Germinal center (tissue), 1 donor: ENCODE results near the gene PXDC1.
"Not testable (repeated sequence)": the region's sequence is repeated elsewhere in the genome, so short reads cannot be mapped to it uniquely, and the experiment has no call there.

Experiments
- DNase-seq: peaks from one replicate; pipeline ENCODE4 v3.0.0; 2012; ENCODE audit warnings: mixed read lengths, low spot score

Gene PXDC1

DNA sequence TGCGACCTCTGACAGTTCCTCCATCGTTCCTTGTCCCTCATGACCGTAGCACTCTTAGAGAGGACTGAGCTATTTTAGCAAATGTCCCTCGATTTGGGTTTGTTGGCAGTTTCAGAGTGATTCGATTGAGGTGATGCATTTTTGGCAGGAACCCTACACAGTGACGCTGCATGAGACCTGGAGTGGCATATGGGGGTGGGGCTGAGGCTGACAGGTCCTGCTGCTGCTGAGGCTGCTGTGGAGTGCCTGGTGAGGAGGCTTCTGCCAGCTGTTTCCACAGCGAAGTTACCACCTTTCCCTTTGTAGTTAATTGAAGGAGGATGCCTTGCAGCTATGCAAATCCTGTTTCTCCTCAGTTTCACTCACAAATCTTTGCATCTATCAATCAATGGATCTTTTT, 19.8 kb downstream of the PXDC1 start:
- no peak for DNase-seq

DNA sequence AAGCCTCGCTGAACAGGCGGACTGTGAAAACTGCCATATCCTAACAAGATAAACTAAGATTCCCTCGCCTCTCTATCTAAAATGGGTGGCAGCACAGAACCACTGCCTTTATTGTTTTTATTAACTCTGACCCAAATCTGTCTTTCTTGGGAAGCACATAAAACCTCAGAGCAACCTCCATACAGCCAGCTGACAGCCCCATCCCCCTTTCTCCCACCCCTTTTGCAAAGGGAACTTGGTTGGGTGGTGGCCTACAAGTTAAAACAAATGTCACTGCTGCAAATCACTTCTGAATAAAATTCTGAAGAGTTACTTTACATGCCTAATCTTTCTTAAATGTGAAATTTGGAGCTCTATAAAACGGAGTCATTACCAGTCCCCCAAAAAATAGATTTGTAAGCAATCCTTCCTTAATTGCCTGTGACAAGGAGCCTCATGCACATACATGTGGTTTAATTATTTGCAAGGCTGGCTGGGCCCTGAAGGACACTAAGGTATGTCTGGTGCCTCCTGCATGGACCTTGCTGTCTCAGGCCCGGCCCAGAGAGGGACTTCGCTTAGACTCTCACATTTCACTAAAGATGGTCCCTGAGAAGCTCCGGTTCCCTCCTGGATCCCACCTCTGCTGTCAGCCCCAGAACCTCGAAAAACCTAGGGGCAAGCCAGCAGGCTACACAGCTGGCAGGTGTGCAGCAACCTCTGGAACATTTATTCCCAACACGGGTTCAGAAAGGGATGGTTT, 21.7 kb downstream of the PXDC1 start:
- DNase-seq, result no peak

DNA sequence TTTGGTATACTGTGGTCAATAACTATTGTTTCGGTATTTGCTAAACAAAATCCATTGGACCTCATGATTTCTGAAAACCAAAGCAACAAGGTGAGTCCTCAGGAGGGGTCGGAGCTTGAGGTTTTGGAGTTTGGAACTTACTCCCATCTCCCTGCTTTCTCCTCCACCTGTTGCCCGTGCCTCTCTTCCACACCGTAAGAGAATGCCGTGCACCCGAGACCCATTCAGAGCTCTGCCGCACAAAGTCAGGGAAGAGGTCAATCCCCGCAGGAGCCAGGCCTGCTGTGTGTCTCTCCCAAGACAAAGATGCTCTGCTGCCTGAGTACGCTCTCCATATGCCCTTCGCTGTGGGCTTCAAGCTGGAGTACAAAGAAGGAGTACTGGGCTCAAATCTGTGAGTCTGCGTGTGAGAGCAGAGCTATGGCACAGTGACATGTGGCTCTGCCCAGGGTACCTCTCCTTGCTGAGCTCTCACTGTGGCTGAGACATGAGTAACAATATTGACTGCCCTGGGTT, 23.9 kb downstream of the PXDC1 start:
- DNase-seq, result no peak

DNA sequence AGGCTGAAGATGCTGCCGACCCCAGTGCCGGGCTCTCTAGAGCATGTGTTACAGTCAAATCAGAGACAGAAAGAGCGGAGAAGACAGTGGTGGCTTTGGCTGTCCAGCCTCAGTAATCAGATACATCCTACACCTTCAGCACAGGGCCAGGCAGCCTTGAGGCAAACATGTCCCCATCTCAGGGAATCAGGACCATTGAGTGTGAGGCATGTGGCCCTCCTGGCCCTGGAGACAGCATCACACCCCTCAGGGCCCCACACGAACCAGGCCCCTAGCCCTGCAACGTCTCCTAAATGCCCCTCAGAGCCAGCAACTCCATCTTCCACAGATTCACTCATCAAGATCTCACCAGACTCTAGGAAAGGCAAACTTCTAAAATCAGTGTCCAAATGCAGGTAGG, 24.5 kb downstream of the PXDC1 start:
- no peak for DNase-seq

DNA sequence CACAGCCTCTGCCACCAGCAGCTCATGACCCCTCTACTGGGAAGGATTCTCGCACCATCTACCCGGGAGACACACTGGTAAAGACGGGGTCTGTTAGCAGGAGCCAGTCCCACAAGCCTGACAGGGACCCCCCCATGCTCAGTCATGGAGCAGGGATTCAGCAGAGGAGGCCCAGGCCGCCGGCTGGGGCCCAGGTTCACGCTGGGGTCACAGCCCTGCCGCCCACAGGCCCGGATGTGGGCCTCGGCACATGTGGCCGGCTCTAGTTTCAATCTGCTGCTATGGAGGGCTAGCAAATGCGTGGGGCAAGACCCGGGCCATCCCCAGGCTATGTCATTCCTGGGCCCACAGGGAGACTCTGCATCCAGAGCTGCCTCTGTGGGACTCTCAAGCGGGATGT, 25.1 kb downstream of the PXDC1 start:
- DNase-seq, result no peak

DNA sequence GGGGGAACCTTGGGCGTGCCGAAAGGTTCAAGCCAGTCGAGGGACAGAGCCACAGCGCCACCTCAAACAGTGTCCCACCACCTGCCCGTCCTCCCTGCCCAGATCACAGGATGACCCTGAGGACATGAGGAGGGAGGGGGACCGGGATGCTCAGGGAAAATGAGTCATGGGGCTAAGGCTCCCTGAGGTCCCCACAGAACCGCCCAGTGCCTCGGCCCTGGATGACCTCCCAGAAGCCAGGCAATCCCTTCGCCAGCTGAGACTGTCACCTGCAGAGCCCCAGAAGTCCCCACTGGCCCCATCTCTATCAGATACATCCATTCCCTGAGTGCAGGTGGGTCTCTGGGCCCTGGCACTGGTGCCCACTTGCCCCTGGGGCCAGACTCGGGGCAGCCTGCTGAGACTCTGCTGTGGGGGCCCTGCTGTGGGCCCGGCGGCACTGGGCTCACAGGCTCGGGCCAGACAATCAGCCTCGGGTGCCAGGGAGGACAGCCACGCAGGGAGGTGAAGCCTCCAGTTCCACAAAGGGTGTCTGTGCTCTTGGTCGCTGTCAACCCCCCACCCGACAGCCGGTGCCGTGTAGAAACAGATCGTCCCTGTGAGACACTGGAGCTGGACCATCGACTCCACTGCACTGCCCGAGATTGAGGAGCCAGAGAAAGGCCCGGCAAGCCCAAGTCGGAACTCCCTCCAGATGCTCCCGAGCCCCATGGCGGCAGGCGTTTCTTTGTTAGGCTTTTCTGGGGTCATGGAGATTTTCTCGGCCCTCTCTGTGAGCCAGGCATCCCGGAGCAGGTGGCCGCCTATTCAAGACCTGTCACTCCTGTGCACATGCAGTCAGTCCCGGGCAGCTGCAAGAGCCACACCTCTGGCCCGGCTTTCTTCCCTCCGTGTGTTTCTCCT, 26.1 kb downstream of the PXDC1 start:
- no peak for DNase-seq

DNA sequence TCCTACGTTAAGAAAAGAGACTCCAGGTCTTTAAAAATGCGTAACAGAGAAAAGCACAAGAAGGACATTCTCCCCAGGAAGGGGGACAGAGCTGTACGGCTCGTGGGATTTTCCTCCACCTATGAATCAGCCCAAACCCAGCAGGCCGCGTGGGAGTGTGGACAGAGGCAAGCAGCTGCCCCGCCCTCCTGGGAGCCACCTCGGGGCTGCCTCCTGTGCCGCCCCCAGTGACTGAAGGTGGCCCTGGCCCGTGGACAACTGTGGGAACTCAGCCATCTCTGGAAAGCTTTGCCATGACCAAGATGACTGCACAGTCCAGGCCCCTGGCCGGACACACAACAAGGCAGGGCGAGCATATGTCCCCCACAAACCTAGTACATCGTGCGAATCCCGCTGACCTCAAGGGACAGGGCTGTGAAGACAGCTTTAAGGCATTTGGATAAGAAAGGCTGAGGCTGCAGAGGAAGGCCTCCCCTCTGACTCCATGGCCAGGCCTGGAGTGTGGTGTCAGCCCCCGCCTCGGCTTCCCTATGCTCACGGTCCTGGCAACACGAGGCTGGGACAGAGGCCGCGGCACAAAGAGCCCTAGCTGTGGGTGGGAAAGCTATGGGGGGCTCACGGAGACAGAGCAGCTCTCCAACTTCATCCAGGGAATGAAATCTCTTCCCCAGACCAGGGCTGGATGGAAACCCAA, 26.9 kb downstream of the PXDC1 start:
- no peak for DNase-seq

DNA sequence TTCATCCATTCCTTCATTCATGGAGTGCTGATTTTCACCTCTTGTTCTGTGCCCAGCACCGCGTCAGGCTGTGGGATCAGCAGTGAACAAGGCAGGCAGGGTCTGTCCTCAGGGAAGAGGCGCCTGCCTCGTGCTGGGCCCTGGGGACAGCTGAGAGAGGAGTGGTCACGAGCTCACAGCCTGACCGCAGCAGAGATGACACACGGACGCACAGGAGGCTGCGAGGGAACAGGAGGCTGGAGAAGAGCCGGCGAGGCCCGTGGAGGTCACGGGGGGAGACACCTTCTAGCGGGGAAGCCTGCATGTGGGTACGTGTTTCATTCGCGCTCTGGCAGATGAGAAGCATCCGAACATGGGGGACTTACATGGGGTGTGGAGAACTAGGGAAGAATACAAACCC, 27.5 kb downstream of the PXDC1 start:
- DNase-seq, result no peak

DNA sequence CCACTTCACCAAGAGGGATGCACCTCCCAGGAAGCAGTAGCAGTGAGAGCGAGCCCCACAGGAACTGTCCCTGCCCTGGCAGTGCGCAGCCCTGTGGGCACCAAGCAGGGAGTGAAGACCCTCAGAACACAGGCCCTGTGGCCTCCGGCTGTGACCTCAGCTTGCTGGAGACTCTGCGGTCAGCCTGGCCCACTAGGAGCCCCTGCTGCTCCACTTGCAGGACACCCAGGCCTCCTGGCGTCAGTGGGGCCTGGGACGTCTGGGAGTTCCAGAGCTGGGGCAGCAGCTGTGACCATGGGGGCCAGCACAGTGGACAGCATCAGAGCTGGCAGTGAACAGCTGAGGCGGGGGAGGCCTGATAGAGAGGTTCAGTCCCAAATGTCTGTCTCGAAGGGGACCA, 28.3 kb downstream of the PXDC1 start:
- no peak for DNase-seq

DNA sequence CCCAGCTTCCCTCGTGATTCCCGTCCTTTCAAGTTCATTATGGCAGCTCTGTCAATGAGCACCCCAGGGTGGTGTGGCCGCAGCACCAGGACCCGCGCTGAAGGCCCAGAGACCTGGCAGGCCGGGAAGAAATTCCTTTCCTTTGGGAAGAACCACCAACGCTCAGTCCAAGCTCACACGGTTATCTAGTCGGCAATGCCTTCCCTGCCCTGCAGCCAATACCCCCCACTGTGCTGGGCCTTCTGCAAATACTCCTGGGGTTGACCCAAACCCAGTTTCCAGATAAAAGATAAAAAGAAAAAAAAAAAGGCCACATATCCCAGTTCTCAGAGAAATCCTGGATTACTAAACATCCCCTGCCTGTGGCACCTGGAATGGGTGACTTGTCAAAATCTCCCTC, 28.7 kb downstream of the PXDC1 start:
- no peak for DNase-seq

DNA sequence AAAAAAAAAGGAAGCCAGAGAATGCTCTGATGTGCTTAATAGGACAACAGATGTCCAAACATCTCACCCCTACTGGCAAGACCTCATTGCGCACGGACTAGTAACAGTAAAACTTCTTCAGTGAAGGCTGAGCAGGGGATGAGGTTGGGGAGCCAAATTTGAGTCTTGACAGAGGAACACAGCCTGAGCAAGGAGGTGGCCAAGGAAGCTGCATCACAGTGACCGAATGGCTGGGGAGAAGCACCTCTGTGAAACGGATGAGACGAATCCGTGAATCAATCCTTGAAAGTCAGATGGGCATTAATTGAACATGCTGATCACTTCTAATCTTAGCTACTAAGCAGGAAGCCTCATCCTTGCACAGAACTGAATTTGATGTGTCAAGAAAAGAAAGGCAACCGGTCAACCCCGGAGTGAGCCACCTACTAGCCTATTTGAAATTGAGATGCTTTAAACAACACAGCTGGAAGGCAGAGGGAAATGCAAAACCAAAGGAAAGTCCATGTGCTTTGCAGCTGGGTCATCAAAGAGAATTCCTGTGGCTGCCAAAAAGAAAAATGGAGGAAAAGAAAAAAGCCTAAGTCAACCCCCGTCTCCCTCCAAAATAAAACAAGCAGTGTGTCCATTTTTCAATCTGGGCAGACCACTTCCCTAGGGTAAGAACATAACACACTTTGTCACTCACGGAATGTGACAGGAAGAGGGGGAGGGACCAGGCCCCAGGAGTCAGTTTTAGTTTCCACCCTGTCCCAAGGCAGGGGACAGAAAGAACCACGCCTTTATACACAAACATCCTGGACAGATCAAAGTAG, 29.5 kb downstream of the PXDC1 start:
- no peak for DNase-seq

DNA sequence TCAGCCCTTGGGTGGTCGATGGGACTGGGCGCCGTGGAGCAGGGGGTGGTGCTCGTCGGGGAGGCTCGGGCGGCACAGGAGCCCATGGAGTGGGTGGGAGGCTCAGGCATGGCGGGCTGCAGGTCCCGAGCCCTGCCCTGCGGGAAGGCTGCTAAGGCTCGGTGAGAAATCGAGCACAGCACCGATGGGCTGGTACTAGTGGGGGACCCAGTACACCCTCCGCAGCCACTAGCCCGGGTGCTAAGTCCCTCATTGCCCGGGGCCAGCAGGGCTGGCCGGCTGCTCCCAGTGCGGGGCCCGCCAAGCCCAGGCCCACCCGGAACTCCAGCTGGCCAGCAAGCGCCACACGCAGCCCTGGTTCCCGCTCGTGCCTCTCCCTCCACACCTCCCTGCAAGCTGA, 30.7 kb downstream of the PXDC1 start:
- not testable (repeated sequence) for DNase-seq

DNA sequence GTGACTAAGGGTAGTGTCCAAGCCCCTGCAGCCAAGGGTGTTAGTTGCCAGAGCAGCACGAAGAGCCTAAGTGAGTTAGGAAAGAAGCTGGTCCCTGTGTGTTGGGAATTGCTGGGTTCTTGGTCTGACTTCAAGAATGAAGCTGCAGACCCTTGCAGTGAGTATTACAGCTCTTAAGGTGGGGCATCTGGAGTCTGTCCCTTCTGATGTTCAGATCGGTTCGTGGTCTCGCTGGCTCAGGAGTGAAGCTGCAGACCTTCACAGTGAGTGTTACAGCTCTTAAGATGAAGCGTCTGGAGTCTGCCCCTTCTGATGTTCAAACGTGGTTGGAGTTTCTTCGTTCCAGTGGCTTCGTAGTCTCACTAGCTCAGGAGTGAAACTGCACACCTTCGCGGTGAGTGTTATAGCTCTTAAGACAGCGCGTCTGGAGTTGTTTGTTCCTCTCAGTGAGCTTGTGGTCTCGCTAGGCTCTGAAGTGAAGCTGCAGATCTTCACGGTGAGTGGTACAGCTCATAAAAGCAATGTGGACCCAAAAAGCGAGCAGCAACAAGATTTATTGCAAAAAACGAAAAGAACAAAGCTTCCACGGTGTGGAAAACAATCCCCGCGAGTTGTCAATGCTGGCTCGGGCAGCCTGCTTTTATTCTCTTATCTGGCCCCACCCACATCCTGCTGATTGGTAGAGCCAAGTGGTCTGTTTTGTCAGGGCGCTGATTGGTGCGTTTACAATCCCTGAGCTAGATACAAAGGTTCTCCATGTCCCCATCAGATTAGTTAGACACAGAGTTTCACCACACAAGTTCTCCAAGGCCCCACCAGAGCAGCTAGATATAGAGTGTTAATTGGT, 31.8 kb downstream of the PXDC1 start:
- DNase-seq, result no peak

DNA sequence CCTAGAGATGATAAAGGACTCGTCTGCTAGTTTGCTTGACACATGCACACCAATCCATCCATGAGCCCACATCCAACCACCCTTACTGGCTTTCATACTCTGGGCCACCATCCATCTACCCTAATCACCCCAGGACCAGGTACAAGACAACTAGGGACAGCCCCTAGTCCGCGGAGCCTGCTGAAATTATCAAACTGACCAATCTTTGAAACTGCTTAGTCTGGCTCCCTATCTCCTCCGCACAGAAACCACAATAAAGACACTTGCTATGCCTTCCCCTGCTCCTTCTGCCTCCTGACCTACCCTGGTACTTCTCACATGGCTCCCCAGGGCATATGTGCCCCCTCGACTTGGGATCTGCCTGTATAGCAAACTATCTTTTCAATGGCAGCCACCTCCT, 33.1 kb downstream of the PXDC1 start:
- no peak for DNase-seq

DNA sequence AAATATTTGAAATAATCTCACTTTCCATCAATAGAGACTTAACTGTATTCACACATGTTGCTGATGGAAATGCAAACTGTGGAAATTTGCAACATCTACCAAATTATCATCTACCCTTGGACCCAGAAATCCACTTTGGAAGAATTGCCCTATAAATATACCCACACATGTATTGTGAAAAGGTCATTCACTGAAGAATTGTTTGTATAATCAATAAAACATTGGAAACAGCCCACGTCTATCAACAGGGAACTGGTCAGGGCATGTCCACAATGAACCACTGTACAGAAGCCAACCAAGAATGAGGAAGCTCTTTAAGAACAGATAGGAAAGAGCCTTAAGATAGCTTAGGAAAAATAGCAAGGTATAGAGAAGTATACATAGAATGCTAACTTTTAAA, 36.2 kb downstream of the PXDC1 start:
- no peak for DNase-seq

DNA sequence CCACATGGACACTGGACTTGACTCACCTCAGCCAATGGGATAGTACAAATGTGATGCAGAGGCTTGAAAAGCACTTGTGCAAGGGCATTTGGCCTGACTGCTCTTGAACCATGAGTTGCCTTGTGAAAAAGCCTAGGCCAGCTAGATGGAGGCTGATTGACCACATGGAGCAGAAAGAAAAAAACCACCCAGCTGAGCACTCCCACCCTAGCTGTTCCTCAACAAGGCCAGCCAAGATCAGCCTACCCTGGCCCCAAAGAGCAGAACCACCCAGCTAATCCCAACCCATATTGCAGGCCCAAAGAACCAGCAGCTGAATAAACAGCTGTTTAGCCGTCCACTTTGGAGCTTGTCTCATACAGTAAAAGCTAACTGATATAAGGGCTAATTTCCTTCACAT, 36.7 kb downstream of the PXDC1 start:
- DNase-seq, result no peak

DNA sequence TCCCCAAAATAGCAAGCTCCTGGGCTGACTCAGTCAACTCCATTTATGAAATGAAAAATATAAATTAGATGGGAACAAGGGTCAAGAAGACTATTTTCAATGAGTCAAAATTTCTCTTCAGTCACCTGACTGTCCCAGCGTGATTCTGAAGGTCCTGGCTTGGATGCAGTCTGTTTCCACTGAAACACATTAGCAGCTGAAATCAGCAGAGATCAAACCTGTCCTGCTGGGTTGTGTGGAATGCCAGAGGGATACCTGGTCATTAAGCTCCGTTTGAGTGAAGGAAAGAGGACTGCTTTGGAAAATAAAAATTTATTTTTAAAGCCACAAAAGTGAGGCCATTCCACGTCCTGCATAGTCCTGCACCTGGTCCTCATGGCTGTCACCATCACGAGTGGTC, 37.4 kb downstream of the PXDC1 start:
- DNase-seq, result no peak

DNA sequence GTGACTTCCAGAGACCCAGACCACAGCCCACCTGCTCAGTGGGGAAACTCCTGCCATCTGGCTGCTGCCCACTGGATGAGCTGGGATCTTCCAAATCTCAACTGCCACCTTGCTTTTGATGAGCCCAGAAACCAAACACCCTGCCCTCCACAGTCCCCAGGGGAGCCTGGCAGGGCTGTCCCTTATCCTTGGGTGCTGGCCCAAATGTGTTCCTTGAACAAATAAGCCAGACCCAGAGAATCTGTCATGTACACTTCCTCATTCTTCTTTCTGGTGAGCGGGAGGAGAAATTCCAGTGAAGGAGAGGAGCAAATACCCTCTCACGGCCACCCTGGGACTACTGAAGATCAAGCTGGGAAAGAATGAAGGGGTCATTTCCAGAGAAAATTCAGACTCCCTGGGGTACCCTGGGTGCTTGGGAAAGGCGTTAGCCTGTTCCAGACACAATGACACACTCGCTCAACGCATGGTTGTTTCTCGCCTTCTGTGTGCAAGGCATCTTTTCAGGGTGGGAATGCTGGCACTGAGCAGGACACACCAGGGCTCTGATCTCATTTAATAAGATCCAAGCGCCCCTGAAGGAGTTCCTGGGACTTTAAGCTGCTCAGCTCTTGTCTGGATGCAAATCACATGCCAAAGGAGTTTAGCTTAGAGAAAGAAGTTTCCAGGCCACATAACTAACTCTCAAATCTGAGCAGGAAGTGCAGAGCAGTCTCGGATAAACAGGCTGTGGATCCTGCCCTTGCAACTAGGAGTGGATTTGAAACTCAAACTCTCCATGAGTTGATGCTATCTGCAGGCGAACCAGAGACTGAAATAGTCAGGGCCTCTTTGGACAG, 38.5 kb downstream of the PXDC1 start:
- DNase-seq, result no peak

DNA sequence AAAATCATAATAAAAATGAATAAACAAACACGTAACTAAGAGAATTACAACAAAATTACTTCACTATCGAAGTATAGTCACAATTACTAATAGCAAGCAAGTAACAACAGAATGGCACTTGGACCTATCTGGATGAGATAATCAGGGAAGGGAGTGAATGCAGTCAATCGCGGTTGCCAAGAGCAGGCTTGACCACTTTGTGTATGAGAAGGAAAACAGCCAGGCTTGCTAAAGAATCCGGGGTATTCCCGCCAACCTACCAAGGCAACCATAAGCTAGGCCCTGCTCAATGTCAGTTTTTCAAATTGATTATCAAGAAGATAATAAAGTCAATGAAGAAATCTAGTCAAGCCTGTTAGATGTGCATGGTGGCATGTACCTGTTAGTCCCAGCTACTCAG, 39.7 kb downstream of the PXDC1 start:
- DNase-seq, result no peak

DNA sequence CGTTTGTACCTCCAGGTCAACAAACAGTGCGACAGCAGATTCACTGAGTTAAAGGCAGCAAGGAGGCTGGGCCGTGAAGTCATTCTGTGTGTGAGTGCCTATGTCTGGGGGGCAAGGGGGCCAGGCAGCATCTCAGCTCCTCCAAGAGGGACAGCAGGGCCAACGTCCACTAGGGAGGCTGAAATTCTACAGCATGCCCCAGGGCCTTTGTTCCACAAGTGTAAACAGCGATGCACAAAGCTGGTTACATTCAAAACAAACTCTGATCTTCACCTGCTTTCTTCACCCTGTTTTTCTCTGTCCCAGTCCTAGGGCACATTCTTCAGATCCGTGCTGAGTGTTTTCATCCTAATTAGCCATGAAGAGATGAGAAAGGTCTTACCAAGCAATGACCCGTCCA, 41.1 kb downstream of the PXDC1 start:
- DNase-seq, result no peak
